HG02798 (cell line): ENCODE measurements around the gene REELD1.

ENCODE experiments used
- ATAC-seq: cut with Tn5 transposase; IDR thresholded peaks from one replicate; pipeline ENCODE4 v1.9.1; 2021; ENCODE audit warnings: mild to moderate bottlenecking; ENCODE audit not compliant: unreplicated experiment, poor library complexity

Gene REELD1

DNA sequence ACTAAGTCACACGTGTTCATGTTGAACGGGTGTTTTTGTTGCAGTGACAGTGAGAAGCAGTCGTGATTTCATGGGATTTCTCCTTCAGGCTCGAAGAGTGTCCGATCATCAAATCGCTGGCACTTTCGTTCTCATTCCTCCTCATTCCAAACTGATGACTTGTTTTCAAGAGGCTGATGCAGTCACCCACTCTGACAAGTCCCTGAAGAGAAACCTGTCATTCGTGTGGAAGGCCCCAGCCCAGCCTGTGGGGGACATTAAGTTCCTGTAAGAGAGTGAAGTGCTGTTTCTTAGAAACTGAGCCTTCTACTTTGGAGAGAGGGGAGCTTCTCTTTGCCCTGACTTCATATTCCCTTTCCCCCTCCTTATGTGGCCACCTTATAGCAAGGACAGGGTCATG lies 8.0 kb downstream of the REELD1 start:
- ATAC-seq: no peak

DNA sequence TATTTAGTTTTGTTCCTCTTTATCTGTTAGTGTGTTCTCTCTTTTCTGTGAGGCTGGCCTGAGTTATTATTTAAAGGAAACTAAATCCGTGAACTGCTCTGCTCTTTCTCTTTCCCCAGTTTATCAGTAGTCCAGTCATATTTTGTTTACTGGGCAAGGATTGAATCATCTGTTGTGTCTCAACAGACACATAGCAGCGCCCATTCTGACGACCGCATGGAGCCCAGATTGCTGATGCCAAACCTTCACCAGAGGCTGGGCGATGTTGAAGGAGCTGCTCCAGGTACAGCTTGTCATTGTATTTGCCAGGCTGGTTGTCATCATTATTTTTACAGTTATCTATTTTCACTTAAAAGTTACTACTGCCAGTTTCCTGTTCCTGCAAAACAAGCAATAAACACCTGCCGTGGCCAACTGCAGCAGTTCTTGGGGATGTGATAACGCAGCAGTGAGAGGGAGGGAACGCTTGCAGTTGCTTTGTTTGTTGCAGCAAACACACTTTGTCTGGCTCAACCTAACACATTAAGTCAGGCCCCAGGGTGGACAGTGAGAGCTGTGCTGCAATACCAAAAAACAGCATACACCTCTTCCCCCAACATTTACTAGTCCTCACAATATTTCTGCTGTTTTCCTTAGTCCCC lies 10.1 kb downstream of the REELD1 start:
- no peak for ATAC-seq

DNA sequence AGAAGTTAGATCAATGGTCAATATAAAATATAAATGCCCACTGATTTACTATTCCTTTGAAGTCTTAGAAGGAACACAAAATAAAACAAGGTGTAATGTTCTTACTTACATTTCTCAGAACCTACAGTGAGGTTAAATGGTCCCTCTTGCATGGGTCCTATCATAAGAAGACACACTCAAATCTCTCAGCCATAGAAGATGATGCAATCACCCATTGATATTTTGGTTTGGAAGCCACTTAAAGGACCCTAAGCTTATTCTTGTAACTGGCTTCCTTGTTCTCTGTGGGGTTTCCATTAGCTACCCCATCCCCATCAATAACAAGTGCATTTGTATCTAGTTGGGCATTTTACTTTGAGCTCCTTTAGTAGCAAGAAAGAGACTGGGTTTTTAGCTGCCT lies 15.1 kb downstream of the REELD1 start:
- no peak for ATAC-seq

DNA sequence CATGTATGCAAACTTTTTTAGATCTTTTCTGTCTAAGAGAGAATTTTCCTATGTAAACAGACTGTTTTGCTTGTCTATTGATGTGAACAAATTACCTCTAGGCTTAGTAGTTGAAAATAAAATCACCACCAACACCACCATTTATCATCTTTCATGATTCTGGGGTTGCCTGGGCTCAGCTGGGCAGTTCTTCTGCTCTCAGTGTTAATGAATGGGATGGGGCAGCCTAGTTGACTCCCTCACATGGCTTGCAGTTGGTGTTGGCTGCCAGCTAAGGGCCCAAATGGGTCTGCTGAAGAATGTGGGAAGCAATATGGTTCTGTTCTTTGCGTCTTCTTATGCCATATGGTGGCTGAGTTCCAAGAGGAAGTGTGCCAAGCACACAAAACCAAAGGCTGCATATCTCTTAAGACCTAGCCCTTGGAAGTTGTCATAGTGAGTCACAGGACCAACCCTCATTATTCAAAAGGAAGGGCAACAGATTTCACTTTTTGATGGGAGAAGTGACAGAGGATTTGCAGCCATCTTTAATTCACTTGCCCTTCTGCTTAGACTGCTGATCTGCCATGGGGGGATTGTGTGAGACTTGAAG lies 17.9 kb downstream of the REELD1 start:
- no peak for ATAC-seq

DNA sequence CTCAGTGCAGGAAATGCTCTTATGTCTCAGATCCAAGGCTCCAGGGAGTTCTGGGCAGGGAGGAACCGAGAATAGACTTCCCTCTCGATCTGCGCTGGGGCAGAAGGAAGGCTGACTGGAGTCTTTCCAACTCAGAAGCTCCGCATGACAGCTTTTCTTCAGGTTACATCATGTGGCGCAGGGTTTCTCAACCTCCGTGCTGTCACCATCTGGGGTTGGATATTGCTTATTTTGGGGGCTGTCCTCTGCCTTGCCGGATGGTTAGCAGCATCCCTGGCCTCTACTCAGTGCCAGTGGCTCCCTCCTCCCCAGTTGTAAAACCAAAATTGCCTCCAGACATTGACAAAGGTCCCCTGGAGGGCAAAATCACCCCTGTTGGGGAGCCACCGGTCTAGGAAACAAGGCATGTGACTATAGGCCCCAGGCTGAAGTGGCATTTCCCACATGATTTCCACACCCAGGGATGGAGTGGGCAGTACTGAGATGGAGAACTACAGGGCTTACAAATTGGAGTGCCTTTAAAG lies 21.4 kb downstream of the REELD1 start:
- no peak for ATAC-seq

DNA sequence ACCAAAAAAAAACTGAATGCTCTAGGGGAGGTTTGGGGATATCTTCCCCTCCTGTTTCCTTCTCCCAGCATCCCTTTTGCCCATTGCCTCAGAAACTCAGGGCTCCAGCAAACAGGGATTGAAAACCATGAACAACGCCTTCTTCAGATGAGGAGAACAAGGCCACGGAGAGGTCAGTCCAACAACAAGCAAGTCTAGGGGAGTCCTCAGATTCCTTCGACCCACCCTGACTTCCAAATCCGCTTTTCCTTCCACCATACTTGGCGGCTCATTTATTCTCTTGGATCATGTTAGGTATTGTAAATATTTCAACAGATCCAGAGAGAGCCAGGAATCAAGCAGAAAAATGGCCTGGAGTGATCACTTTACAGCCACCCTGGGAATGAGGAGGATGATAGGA lies 21.9 kb downstream of the REELD1 start:
- no peak for ATAC-seq

DNA sequence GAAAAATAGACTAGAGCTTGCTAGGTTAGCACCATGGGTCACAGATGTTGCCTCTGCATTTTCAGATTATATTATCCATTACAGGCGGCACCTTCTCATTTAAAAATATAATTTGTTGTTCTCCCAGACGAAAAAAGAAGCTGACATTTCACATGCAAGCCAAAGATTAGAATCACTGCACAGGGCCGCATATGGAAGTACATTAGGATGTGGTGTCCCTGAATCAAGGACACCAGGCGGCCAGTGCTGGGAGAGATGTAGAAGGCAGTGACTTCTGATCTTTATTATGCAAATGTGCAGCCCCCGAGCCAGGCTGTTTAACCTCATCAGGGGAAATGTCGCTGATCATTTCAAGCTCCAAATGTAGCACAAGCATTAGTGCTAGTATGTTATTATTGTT lies 22.8 kb downstream of the REELD1 start:
- no peak for ATAC-seq

DNA sequence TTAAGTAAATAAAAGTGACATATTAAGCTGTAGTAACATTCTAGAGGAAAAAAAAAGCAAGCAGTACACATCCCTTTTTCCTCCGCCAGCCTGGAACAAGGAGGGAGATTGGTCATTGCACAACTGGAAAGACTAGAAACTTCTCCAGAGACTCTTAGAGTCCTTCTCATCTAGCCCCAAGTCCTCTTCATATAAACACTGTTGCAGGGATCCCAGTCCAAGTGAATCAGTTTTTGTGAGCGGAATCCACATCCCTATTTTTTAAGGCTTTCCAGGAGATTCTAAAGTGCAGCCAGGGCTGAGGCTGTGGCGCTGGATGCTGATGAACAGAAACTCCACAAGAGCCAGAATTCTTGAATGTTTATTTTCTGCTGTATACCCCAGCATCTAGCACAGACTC lies 23.8 kb downstream of the REELD1 start:
- no peak for ATAC-seq

DNA sequence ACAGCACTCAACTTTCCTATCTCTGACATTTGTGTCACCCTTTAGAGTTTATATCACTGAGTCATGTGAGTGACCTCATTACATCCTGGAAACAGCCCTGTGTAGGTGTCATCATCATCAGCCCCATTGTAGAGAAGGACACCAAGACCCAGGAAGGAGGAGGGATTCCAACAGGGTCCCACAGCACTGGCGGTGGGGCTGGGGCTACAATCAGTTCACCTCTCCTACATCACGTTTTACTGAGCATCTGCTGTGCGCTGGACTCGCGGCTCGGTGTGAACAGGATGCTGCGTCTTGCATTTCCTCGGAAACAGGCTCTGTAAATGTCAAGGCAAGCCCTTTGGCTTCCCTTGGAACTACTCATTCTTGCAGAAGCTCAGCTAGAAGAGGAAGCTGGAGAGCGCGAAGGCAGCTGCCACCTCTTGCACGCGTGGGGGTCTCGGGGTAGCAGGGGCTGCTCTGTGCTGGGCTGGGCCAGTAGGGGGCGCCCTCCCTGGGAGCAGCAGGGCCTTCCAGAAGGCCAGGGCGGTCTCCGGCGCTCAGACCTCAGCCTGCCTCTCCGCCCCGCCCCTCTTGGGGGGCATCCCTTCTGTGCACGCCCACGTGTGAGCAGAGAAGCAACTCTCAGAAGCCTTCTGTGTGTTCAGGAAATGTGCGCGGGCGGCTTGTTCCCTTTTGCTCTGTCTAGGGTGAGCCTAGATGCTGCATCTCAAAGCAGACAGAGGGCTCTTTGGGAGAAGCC lies 29.0 kb downstream of the REELD1 start:
- peak; percentile 88 for ATAC-seq

DNA sequence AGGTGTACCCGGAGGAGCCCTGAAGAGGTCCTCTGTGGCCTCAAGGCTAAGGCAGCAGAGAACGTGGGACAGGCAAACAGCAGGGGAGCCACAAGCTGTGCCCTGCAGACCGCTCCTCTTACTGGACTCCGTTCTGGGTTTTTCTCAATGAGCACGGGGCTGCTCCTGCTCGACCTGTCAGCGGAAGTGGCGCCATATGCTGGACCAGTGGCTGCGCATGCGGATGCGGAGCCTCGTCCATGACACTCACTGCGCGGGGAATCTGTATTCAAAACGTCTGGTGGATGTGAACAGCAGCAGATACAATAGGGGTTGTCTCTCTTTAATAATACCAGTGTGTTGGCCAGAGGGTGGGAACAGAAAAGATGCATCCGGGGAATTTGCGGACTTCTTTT lies 29.5 kb downstream of the REELD1 start:
- no peak for ATAC-seq

DNA sequence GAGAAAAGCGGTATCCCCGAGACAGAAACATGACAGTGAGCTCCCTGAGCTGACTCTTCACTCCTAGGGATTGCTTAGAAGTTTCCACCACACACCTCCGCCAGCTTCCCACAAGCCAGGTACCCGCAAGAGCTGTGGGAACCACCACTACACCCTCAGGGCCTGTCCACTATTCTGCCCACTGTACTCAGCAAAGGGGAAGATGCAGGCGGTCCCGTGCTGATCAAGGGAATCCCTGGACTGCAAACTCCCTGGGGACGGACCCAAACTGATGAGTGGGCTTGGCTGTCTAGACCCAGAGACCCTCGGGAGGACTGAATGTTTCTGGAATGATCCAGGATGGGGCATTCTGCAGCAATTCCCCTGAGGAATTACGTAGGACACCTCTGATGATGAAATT lies 30.2 kb downstream of the REELD1 start:
- no peak for ATAC-seq

DNA sequence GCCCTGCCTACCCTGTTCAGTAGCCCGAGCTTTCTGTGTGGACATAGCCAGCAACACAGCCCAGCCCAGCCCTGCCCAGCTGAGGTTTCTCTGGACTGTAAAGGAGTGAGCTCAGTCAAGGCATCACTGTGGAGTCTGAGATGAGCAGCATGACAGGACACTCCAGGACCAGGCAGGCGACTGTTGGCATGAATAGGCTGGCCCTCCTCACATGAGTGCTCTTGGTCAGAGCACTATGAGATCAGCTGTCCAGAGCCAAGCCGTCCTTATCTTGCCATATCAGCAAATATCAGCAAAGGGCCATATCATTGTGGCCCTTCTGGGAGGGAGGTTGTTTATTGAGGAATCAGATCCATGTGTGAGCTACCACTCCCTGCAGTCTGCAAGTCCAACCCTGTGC lies 30.9 kb downstream of the REELD1 start:
- ATAC-seq: no peak

DNA sequence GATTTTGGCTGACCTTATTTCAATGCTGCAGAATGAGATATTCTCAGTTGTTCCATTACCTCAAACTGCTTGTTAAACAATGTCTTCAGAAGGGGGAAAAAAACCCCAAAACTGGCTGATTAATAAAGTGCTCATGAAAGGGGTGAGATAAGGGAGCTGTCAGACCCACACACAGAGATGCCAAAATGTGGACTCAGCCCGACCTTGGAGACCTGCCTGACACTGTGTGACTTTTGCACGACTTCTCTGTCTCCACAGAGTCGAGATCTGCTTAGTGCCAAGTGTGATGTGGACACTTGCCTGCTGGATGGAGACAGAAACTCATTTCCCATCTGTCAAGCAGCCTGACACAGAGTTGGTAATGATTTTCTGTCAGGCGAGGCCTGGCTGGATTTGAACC lies 31.5 kb downstream of the REELD1 start:
- no peak for ATAC-seq

DNA sequence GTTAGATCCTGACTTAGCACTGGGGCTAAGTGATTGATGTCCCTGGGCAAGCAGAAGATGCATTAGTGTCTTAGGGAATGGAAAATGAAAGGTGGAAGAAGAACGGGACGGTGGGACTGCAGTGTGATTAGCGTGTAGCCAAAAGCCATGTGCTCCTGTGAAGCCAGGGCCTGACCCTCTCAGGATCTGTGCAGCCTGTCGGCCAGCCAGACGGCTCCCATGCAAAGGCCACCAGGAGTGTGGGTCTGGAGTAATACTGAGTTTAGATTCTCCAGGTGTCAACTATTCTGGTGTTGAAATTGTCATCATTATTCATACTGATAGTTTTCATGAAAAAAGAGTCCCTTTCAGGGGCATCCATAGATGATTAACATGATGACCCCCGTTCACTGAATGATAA lies 32.0 kb downstream of the REELD1 start:
- ATAC-seq: no peak

DNA sequence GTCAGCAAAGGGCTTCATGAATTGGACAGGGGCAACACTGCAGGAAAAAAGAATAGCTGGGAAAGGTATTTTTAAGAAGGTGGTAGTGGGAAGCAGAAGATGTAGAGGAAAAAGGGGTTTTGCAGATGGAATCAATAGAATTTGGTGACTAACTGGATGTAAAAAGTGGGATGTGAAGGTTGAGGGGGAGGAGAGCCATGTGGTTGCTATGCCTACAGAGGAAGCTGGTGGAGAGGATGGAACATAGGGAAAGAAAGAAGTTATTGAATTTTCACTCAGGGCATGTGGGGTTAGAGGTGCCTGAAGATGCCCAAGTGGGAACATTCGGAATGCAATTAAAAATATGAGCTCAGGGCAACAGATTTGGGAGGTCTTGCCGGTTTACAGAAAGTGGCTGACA lies 33.0 kb downstream of the REELD1 start:
- ATAC-seq: no peak

DNA sequence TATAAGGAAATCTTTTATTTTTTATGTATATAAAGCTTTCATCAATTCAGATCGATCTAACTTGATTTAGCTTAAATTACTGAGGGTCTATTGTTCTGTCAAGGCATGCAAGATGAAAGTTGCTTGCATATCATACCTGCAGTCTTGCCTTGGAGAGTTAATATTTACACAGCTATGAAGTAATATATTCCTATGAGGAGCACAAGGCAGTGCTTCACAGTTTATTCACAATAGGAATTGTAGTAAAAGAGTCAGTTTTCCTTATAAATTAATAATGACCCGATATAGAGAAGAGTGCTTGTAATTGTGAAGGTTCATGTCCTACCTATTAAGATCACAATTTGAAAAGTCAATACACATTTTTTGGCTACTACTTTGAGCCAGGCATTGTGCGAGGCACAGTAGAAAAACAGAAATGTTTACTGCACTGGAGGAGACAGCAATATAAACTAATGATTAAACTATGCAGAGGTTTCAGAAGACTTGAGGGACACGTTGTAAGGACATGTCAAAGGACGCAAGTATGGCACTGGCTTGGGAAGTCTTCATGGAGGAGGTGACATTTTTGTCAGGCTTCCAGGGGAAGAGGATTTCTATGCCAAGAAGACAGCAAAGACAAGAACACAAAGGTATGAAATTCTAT lies 38.8 kb downstream of the REELD1 start:
- ATAC-seq: no peak

DNA sequence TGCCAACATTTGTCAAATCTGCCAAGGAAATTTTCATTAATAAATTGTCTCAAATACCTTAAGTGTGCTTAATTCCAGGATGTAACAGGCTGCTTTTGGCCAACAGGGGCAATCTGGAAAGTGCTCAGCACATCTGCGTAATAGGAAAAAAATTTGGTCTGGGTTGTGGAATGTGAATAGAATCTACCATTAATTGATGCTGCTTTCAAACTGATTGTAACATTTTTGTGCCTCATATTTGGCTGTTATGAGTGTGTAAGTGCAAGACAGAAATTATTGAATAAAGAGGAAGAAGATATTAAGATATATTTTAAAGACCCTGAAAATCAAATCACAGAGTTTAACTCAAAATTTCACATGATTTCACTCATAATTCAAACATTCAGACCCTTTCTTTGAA lies 41.1 kb downstream of the REELD1 start:
- ATAC-seq: no peak

DNA sequence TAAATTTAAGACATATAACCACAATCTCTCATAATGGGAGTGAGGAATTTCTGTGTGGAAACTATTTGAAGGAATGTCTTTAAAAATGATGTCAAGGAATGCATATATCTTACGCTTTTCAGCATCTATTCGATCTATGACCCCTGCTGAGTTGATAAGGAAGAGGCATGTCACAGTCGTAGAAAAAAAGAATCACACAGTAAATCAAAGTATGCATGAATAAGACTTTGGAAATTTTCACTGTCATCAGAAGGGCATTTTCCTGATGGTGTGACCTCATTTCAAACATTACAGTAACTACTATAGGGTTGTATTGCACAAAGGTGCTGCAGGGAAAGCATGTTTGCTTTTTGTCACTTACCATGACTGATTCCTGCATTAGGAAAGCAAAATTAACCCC lies 41.5 kb downstream of the REELD1 start:
- ATAC-seq: no peak

DNA sequence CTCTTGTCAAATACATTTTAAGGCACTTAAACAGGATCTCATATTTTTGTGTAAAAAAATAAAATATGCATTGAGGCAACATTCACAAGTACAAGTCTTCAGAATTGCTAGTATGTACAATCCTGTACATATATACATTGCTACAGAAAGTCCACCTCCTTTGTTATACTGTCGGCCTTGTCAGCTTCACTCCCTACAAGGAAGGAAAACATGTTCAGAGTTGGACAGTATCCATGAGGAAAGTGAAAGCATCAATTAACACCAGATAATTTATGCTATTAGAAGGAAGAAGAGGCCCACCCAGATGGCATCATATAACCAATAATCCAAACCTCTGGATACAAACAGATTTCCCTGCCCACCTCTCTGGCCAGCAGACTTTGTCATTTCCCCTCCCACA lies 42.0 kb downstream of the REELD1 start:
- no peak for ATAC-seq

DNA sequence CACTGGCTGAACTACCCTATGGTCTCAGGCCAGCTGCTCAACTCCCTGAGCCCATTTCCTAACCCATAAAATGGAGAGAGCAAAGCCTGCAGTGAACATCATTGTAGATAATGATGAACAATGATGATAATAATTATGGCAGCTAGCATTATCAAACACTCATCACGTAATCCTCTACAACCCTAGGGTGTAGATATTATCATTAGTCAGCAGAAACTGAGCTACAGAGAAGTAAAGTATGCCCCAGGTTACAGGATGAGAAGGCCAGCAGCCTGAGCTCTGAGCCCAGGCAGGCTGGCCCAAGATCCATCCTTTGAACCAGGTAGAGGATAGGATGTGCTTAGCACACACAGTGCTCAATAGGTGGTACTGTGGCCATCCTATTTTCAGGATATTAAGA lies 43.2 kb downstream of the REELD1 start:
- ATAC-seq: no peak

DNA sequence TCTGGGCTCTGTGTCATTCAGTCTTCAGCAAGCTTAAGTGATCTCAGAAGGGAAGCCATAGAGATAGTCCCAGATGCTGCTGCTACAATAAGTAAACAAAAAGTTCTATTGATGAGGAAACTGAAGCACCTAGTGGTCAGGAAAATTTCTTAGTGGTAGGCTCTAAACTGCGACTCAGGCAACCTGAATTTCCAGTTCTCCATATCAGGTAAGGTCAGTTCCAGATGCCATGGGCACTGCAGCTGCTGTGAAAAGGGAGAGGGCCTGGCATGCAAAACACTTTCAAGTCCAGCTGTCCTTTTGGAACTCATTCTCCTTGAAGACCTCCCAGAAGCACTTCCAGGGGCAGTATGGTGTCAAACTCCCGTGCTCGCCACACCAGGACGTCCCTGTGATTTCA lies 46.2 kb downstream of the REELD1 start:
- ATAC-seq: no peak
